Measurements from ENCODE around the gene CFD. TPM values are rescaled to one million over a fixed set of nuclear protein-coding genes. Genes with fewer than 3 reads are reported as not detected.
A peak's percentile ranks its signal among the peaks of the same experiment; 100 is the strongest.

CFD gene
- total RNA-seq, 1 experiment from 2014 or later = 1.9 TPM

DNA sequence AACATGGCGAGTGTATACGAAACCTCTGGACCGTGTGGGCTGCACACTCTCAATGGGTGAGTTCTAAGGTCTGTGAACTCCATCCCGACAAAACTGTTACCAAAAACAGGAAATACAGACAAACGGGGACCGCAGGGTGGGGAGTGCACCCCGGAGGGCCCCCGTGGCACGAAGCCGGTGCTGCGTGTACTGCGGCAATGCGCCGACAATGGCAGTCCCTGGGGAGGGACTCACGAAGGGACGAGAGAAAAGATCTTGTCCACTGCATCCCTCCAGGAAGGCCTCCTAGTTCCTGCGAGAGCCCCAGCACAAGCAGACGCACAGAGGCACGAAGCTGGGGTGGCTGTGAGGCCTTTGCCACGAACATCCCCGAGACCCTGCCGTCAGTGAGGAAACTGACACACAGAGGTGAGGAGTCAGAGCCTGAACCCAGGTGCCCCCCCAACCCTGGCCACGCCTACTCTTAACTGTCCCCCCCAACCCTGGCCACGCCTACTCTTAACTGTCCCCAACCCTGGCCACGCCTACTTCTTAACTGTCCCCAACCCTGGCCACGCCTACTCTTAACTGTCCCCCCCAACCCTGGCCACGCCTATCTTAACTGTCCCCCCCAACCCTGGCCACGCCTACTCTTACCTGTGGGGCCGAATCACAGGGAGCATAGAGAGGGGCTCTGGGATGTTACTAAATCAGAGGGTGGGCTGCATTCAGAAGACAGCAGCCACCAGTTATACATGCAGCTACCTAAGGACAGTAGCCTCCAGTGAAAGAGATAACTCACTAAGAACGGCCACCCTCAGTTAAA lies 29.3 kb downstream of the CFD start:
- Histone ChIP-seq H3K56ac (ENCODE audit: insufficient read length, low read depth, low read length) (no peak overlapping the region), H3K23ac (ENCODE audit: insufficient read length, low read depth, low read length) (no peak overlapping the region), H2AFZ (ENCODE audit: low read length) (no peak overlapping the region), H3K4me2 (ENCODE audit: insufficient read depth, insufficient read length, low read length) (no peak overlapping the region), H3T11ph (ENCODE audit: low read length) (no peak overlapping the region), H4K5ac (ENCODE audit: insufficient read length, low read depth, low read length) (no peak overlapping the region), H2BK5ac (ENCODE audit: insufficient read length, low read length) (no peak overlapping the region), H4K8ac (replicated peaks; ENCODE audit: insufficient read length, low read depth, low read length) (no peak overlapping the region), H3K18ac (ENCODE audit: insufficient read length, low read depth, low read length) (no peak overlapping the region), H2AK5ac (ENCODE audit: insufficient read length, low read length) (no peak overlapping the region), H3K9ac (ENCODE audit: extremely low read depth, insufficient read length, low read length) (no peak overlapping the region), H4K91ac (ENCODE audit: insufficient read length, low read depth, low read length) (no peak overlapping the region), H3K27ac (ENCODE audit: insufficient read length, low read depth, low read length) (no peak overlapping the region), H3K79me1 (ENCODE audit: insufficient read depth, low read depth, low read length, poor library complexity, severe bottlenecking) (no peaks in the 10 kb centered on the region), H3K14ac (ENCODE audit: insufficient read depth, low read length) (no peak overlapping the region), H3K23me2 (ENCODE audit: insufficient read length, low read depth, low read length, poor library complexity, severe bottlenecking) (peaks cover 4% of the 10 kb centered on the region), H2BK12ac (ENCODE audit: insufficient read length, low read depth, low read length) (no peak overlapping the region), H2BK20ac (ENCODE audit: low read depth, low read length, poor library complexity, severe bottlenecking) (no peak overlapping the region), H3K79me2 (ENCODE audit: insufficient read depth, low read length) (no peaks in the 10 kb centered on the region; the same call in 1 of the 2 replicates), H3K4ac (ENCODE audit: low read depth, low read length) (no peak overlapping the region), H4K20me1 (ENCODE audit: control insufficient read depth, insufficient read depth, insufficient read length) (peaks cover 2% of the 10 kb centered on the region), H3K4me1 (ENCODE audit: insufficient read depth, low read length) (no peaks in the 10 kb centered on the region), H2BK120ac (ENCODE audit: low read depth, low read length, poor library complexity, severe bottlenecking) (no peak overlapping the region), H3K27me3 (ENCODE audit: insufficient read depth, low read length) (no peaks in the 10 kb centered on the region), H3K9me3 (ENCODE audit: control insufficient read depth, low read depth, low read length) (no peaks in the 10 kb centered on the region), H2BK15ac (ENCODE audit: low read depth, low read length) (no peak overlapping the region)
- Mint-ChIP-seq H3K27ac (no peak overlapping the region), H3K36me3 (ENCODE audit: insufficient read depth in 1 of 3, low read depth in 3 of 3) (peaks cover 0 to 37% (median 28%) of the 10 kb centered on the region in 3 experiments; a peak in 6 of 7 replicates), H3K9me3 (no peaks in the 10 kb centered on the region; a peak in 1 of 5 replicates), H3K4me1 (peaks cover 3 to 4% of the 10 kb centered on the region in 2 experiments; a peak in 2 of 4 replicates), H3K4me3 (peak overlapping the region in 1 of 2 experiments; percentile 53; a peak in 2 of 5 replicates), H3K27me3 (ENCODE audit: low read depth) (peaks cover 4% of the 10 kb centered on the region; the same call in 1 of the 2 replicates)
- TF ChIP-seq, protein P1, sequence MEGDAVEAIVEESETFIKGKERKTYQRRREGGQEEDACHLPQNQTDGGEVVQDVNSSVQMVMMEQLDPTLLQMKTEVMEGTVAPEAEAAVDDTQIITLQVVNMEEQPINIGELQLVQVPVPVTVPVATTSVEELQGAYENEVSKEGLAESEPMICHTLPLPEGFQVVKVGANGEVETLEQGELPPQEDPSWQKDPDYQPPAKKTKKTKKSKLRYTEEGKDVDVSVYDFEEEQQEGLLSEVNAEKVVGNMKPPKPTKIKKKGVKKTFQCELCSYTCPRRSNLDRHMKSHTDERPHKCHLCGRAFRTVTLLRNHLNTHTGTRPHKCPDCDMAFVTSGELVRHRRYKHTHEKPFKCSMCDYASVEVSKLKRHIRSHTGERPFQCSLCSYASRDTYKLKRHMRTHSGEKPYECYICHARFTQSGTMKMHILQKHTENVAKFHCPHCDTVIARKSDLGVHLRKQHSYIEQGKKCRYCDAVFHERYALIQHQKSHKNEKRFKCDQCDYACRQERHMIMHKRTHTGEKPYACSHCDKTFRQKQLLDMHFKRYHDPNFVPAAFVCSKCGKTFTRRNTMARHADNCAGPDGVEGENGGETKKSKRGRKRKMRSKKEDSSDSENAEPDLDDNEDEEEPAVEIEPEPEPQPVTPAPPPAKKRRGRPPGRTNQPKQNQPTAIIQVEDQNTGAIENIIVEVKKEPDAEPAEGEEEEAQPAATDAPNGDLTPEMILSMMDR (conservative IDR thresholded peaks at IDR 0.05) = no peak
- WGBS (ENCODE audit: extremely low coverage, insufficient read length, low lambda C conversion rate) = no CpG with 5 or more reads among the region's 30 CpGs
- DNase-seq = no peak

Data from H9 (cell line).